PC-9 (cell line): ENCODE results near the gene DISP3. TPM values are rescaled to one million over a fixed set of nuclear protein-coding genes. Genes with fewer than 3 reads are reported as not detected.

Experiments
- BruUV-seq: library from RNA; stranded (reverse); fragments of 400-500 nt; replicated peaks from 2 replicates; lab custom pipeline; 2021; lab: Mats Ljungman, UMichigan
- CTCF ChIA-PET: fragments of 300-600 bp; sonication (Branson Sonifier 250); formaldehyde crosslinking; loops from one replicate; lab custom pipeline; 2022; ENCODE audit warnings: antibody characterized with exemption; lab: Charles Lee
- POLR2A ChIA-PET: fragments of 300-600 bp; sonication (Branson Sonifier 250); formaldehyde crosslinking; loops from one replicate; lab custom pipeline; 2022; ENCODE audit warnings: antibody characterized with exemption; ENCODE audit not compliant: unreplicated experiment; lab: Charles Lee
- DNase-seq, 2 experiments: peaks; one replicate each; pipeline versions ENCODE4 v3.0.0 to v3.0.0-alpha.2; 2015 to 2022; ENCODE audit warnings: mixed read lengths in 1 of 2
- H2AFZ ChIP-seq: fragments of 200-600 bp; sonication (generic); 2 replicates; pipeline ENCODE4 v1.8.1; 2017; ENCODE audit warnings: antibody characterized with exemption
- H3F3A ChIP-seq: fragments of 200-600 bp; sonication (generic); 2 replicates; pipeline ENCODE4 v1.8.1; 2017; ENCODE audit warnings: antibody characterized with exemption, mild to moderate bottlenecking, low read depth; ENCODE audit not compliant: insufficient read depth
- H3K27ac ChIP-seq: fragments of 200-600 bp; sonication (generic); 2 replicates; pipeline ENCODE4 v1.6.1; 2016; ENCODE audit warnings: mixed run types
- H3K27me3 ChIP-seq: fragments of 200-600 bp; sonication (generic); 2 replicates; pipeline ENCODE4 v1.6.1; 2016; ENCODE audit warnings: low read depth, mixed run types; ENCODE audit not compliant: insufficient read depth
- H3K36me3 ChIP-seq: fragments of 200-600 bp; sonication (generic); 2 replicates; pipeline ENCODE4 v1.6.1; 2016; ENCODE audit warnings: low read depth, mixed run types
- H3K4me1 ChIP-seq: fragments of 200-600 bp; sonication (generic); replicated peaks from 2 replicates; pipeline ENCODE4 v1.6.1; 2016; ENCODE audit warnings: mixed run types; ENCODE audit not compliant: insufficient read depth
- H3K4me2 ChIP-seq: fragments of 200-600 bp; sonication (generic); 2 replicates; pipeline ENCODE4 v1.6.1; 2017; ENCODE audit warnings: mixed run types
- H3K4me3 ChIP-seq: fragments of 200-600 bp; sonication (generic); 2 replicates; pipeline ENCODE4 v1.6.1; 2016; ENCODE audit warnings: mixed run types
- H3K79me2 ChIP-seq: fragments of 200-600 bp; sonication (generic); 2 replicates; pipeline ENCODE4 v1.6.1; 2017; ENCODE audit warnings: low read depth, mixed run types
- H3K9me2 ChIP-seq: fragments of 200-600 bp; sonication (generic); 2 replicates; pipeline ENCODE4 v1.8.1; 2017; ENCODE audit warnings: mild to moderate bottlenecking; ENCODE audit not compliant: insufficient read depth
- H3K9me3 ChIP-seq: fragments of 200-600 bp; sonication (generic); 2 replicates; pipeline ENCODE4 v1.8.1; 2016; ENCODE audit warnings: low read depth; ENCODE audit not compliant: insufficient read depth
- H4K20me1 ChIP-seq: fragments of 200-600 bp; sonication (generic); 2 replicates; pipeline ENCODE4 v1.8.1; 2017; ENCODE audit not compliant: insufficient read depth
- EZH2 ChIP-seq: fragments of 200-600 bp; sonication (generic); IDR thresholded peaks from 2 replicates; pipeline ENCODE4 v1.8.0; 2017; ENCODE audit warnings: antibody characterized with exemption, low read depth
- intact Hi-C: fragments of 100-400 bp; cut with micrococcal nuclease; formaldehyde crosslinking; loops from one replicate; pipeline ENCODE4 v1.10.0; 2022; ENCODE audit not compliant: unreplicated experiment
- total RNA-seq: library from RNA; stranded (reverse); gene quantifications from 2 replicates; pipeline ENCODE4 v1.2.3, GENCODE V29; 2021
- TF ChIP-seq, protein P1 (sequence below): fragments of 200-600 bp; sonication (generic); conservative IDR thresholded peaks from 2 replicates; pipeline ENCODE4 v1.6.1; 2017; ENCODE audit warnings: mixed run types, antibody characterized with exemption, mild to moderate bottlenecking, moderate library complexity

DISP3 gene
- total RNA-seq, 1 experiment from 2014 or later = not detected

DNA sequence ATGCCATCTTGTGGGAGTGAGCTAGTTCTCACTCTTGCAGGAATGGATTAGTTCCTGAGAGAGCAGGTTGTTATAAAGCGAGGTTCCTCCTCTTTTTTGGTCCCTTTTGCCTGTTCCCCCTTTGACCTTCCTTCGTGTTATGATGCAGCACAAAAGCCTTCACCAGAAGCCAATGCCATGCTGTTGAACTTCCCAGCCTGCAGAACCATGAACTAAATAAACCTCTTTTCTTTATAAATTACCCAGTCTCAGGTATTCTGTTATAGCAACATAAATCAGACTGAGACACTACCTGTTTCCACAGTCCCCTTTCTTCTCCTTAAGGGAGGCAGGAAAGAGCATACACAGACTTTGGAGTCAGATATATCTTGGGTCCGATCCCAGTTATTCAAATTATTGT lies 25.6 kb downstream of the DISP3 start:
- H2AFZ ChIP-seq = no peak overlapping the region
- H3K27ac ChIP-seq = no peak overlapping the region
- no peaks in the 10 kb centered on the region for H3K36me3 ChIP-seq
- no peak for DNase-seq
- H4K20me1 ChIP-seq = no peaks in the 10 kb centered on the region
- no peaks in the 10 kb centered on the region for H3F3A ChIP-seq
- peaks cover 13% of the 10 kb centered on the region for H3K27me3 ChIP-seq
- H3K4me1 ChIP-seq = no peaks in the 10 kb centered on the region
- BruUV-seq = no TSS peak
- no peaks in the 10 kb centered on the region for H3K79me2 ChIP-seq
- peaks cover 10% of the 10 kb centered on the region; the same call in 1 of the 2 replicates for H3K9me3 ChIP-seq
- H3K4me2 ChIP-seq = no peak overlapping the region
- CTCF ChIA-PET = no interaction called here
- no peaks in the 10 kb centered on the region for H3K9me2 ChIP-seq
- POLR2A ChIA-PET = no interaction called here
- intact Hi-C loops = no loop called here
- no peak overlapping the region for H3K4me3 ChIP-seq
- no peak for TF ChIP-seq EZH2
- TF ChIP-seq, protein P1, sequence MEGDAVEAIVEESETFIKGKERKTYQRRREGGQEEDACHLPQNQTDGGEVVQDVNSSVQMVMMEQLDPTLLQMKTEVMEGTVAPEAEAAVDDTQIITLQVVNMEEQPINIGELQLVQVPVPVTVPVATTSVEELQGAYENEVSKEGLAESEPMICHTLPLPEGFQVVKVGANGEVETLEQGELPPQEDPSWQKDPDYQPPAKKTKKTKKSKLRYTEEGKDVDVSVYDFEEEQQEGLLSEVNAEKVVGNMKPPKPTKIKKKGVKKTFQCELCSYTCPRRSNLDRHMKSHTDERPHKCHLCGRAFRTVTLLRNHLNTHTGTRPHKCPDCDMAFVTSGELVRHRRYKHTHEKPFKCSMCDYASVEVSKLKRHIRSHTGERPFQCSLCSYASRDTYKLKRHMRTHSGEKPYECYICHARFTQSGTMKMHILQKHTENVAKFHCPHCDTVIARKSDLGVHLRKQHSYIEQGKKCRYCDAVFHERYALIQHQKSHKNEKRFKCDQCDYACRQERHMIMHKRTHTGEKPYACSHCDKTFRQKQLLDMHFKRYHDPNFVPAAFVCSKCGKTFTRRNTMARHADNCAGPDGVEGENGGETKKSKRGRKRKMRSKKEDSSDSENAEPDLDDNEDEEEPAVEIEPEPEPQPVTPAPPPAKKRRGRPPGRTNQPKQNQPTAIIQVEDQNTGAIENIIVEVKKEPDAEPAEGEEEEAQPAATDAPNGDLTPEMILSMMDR = no peak

DNA sequence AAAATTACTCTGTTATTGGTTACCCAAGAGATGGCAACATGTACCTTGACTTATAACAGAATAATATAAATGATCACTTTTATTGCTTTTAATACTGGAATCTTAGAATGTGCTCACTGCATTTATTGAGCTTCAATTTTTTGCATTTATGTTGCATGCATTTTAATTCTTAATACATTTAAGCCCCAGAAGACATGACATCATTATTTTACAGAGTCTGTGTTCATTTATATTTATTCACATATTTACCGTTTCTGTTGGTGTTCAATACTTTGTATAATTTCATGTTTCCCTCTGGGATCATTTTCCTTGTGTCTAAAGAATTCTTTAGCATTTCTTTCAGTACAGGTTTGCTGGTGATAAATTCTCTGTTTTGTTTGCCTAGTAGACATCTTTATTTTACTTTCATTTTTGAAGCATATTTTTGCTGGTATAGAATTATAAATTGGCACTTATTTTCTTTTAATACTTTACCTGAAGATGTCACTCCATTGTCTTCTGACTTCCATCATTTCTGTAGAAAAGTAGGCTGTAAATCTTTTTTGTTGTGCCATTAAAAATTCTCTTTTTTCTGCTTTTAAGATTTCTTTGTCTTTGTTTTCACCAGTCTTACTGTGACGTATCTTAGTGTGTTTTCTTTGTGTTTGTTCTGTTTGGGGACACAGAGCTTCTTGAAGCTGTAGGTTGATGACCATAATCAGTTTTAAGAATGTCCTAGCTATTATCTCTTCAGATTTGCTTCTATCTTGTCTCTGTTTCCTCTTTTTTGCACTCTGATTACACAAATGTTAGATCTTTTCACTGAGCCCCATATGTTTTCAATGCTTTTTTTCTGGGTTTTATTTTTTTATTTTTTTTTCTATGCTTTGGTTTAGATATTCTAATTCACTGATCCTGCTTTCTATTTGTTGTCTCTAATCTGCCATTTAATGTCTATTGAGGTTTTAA lies 26.9 kb downstream of the DISP3 start:
- Histone ChIP-seq H3K4me3 (no peak overlapping the region; the same call in 1 of the 2 replicates), H2AFZ (no peak overlapping the region), H3K4me2 (no peak overlapping the region), H4K20me1 (no peaks in the 10 kb centered on the region), H3K27me3 (peaks cover under 1% of the 10 kb centered on the region; the same call in 1 of the 2 replicates), H3K79me2 (no peaks in the 10 kb centered on the region), H3K27ac (no peak overlapping the region), H3K9me2 (no peaks in the 10 kb centered on the region), H3F3A (no peaks in the 10 kb centered on the region), H3K4me1 (no peaks in the 10 kb centered on the region), H3K36me3 (no peaks in the 10 kb centered on the region), H3K9me3 (peaks cover 10% of the 10 kb centered on the region; the same call in 1 of the 2 replicates)
- no peak for DNase-seq
- ChIA-PET POLR2A (no interaction called here), CTCF (interaction anchor here (0.6 kb wide), 1 partner anchor 195 kb away, joined by 3 read pairs; no protein-coding TSS in a partner anchor)
- intact Hi-C loops = no loop called here
- no TSS peak for BruUV-seq
- no peak for TF ChIP-seq EZH2
- TF ChIP-seq, protein P1 = no peak

DNA sequence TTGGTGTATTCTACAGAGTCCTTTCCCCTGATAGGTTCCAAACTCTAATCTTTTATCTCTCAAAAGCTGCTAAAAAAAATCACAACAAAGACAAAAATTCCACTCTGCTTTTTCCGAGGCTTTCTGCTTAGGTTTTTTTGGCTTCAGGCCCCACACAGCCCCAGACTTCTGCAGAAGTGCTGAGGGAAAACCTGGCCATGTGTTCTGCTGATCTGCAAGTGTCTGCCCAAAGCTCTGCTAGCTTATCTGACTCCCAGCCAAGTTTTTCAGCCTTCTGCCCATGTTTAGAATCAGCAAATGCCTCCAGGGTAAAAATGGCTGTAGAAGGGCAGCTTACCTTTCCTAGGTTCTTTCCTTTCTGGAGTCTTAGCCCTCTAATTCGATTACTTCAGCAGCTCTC lies 28.4 kb downstream of the DISP3 start:
- intact Hi-C loops = no loop called here
- no peaks in the 10 kb centered on the region for H3F3A ChIP-seq
- no peaks in the 10 kb centered on the region for H3K9me2 ChIP-seq
- no peaks in the 10 kb centered on the region for H3K79me2 ChIP-seq
- ChIA-PET POLR2A (no interaction called here), CTCF (no interaction called here)
- H3K27me3 ChIP-seq = no peaks in the 10 kb centered on the region
- DNase-seq = no peak
- H3K4me2 ChIP-seq = no peak overlapping the region
- H3K4me3 ChIP-seq = no peak overlapping the region
- H3K27ac ChIP-seq = no peak overlapping the region
- no TSS peak for BruUV-seq
- peaks cover 10% of the 10 kb centered on the region; the same call in 1 of the 2 replicates for H3K9me3 ChIP-seq
- no peaks in the 10 kb centered on the region for H4K20me1 ChIP-seq
- H3K4me1 ChIP-seq = no peaks in the 10 kb centered on the region
- TF ChIP-seq, protein P1 = no peak
- no peak for TF ChIP-seq EZH2
- no peaks in the 10 kb centered on the region for H3K36me3 ChIP-seq
- H2AFZ ChIP-seq = no peak overlapping the region
